Activated naive CD4-positive, alpha-beta T cell treated with anti-CD3 and anti-CD28 coated beads for 36 hours (primary cell): Measurements from ENCODE around the gene MEGF8. TPM values are rescaled to one million over a fixed set of nuclear protein-coding genes. Genes with fewer than 3 reads are reported as not detected.

Source experiments
- CTCF ChIA-PET: fragments of 350-600 bp; sonication (Branson Sonifier 250); formaldehyde crosslinking; loops from one replicate; lab custom pipeline; 2021; ENCODE audit warnings: antibody characterized with exemption; lab: Charles Lee
- DNase-seq: peaks from one replicate; pipeline ENCODE4 v3.0.0-alpha.2; 2020
- H3K27ac Mint-ChIP-seq: one replicate; pipeline ENCODE4 v1.8.0; 2021; ENCODE audit warnings: mild to moderate bottlenecking, mixed read lengths
- H3K27me3 Mint-ChIP-seq: one replicate; pipeline ENCODE4 v1.8.0; 2021; ENCODE audit warnings: low read depth, mixed read lengths
- H3K36me3 Mint-ChIP-seq: one replicate; pipeline ENCODE4 v1.8.0; 2021; ENCODE audit warnings: low read depth, mixed read lengths
- H3K4me1 Mint-ChIP-seq: one replicate; pipeline ENCODE4 v1.8.0; 2021; ENCODE audit warnings: low read depth, mixed read lengths
- H3K4me3 Mint-ChIP-seq: one replicate; pipeline ENCODE4 v1.8.0; 2021; ENCODE audit warnings: mild to moderate bottlenecking, moderate library complexity, mixed read lengths
- H3K9me3 Mint-ChIP-seq: one replicate; pipeline ENCODE4 v1.8.0; 2021; ENCODE audit warnings: mixed read lengths
- intact Hi-C: fragments of 100-400 bp; cut with micrococcal nuclease; formaldehyde crosslinking; loops from one replicate; pipeline ENCODE4 v1.15.1; 2023
- total RNA-seq, 2 experiments: library from RNA; stranded (reverse); gene quantifications; one replicate each; pipeline ENCODE4 v1.2.3, GENCODE V29; 2021

MEGF8 gene
- total RNA-seq, 2 experiments from 2014 or later, result 3.3 to 4.0 TPM

DNA sequence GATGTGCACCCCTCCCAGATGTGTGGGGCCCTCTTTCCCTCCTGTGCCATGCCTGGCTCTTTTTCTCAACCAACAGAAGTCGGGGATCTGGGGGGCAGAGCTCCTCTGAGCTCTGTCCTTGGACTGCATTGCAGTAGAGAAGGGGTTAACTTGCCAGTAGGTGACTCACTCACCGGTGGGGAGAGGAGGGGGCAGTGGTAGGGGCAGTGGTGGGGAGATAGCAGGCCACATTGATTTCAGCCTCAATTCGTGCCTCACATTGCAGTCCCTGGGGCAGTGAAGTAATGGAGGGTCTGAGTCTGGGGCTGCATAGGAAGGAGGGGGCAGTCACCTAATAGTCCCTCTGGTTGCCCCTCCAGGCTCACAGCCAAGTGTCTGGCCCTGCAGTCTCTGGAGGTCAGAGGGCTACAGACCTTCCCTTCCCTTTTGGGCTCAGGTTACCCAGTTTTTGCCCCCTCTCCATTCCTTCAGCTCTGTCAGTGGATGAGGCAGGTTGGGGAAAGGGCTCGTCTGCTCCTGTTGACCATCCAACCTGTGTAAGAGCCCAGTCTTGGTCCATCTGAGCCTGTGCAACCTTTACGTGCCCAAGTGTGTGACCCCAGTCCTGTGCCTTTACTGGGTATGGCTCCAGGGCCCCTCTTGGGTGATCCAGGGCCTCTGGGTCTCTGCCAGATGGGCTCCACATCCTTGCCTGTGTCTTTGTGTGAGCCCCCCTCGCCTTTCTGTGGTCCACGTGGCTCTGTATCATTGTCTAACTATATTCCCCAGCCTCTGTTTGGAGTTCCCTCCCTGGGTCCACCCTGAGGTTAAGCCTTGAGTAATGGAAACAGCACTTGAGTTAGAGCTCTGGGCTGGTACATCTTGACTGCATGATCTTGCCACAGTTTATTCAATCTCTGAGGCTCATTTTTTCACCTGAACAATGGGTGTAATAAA lies 43.3 kb upstream of the MEGF8 start:
- H3K4me3 Mint-ChIP-seq, result peak overlapping the region; percentile 50
- peaks cover 3% of the 10 kb centered on the region for H3K36me3 Mint-ChIP-seq
- H3K27ac Mint-ChIP-seq, result no peak overlapping the region
- DNase-seq, result no peak
- H3K9me3 Mint-ChIP-seq, result no peaks in the 10 kb centered on the region
- H3K4me1 Mint-ChIP-seq, result peaks cover 53% of the 10 kb centered on the region
- intact Hi-C loops, result loop anchor here (2.0 kb wide), 5 partner anchors 15 to 159 kb away; partner anchors contain the start of gene DEDD2
- H3K27me3 Mint-ChIP-seq, result no peaks in the 10 kb centered on the region
- CTCF ChIA-PET, result interaction anchor here (1.1 to 1.4 kb wide), 2 partner anchors 15 to 65 kb away, joined by 3 to 4 read pairs; no protein-coding TSS in a partner anchor

DNA sequence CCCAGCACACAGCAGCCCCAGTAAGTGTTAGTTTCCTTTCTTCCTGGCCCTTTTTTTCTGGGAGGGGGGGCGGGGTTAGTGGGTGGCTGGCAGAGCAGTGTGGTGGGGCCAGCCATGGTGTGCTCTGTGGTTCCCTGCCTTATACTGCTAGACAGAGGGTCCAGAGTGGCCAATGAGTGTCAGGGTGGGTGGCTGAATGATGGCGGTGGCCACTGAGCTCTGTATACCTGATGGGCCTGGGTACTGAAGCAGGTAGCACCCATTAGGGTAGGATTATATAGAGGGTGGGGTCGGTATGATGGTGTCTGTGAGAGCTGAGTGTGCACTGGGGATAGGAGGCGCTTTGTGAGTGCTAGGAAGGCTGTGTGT lies 42.6 kb upstream of the MEGF8 start:
- Mint-ChIP-seq H3K4me1 (peaks cover 49% of the 10 kb centered on the region), H3K4me3 (peak overlapping the region; percentile 23), H3K36me3 (peaks cover 3% of the 10 kb centered on the region), H3K9me3 (no peaks in the 10 kb centered on the region), H3K27ac (no peak overlapping the region), H3K27me3 (no peaks in the 10 kb centered on the region)
- intact Hi-C loops, result loop anchor here (1.0 to 2.0 kb wide), 10 partner anchors 14 to 160 kb away; partner anchors contain the start of genes DEDD2, ERF, MEGF8 and POU2F2
- no peak for DNase-seq
- CTCF ChIA-PET, result interaction anchor here (1.4 kb wide), 1 partner anchor 14 kb away, joined by 4 read pairs; no protein-coding TSS in a partner anchor

DNA sequence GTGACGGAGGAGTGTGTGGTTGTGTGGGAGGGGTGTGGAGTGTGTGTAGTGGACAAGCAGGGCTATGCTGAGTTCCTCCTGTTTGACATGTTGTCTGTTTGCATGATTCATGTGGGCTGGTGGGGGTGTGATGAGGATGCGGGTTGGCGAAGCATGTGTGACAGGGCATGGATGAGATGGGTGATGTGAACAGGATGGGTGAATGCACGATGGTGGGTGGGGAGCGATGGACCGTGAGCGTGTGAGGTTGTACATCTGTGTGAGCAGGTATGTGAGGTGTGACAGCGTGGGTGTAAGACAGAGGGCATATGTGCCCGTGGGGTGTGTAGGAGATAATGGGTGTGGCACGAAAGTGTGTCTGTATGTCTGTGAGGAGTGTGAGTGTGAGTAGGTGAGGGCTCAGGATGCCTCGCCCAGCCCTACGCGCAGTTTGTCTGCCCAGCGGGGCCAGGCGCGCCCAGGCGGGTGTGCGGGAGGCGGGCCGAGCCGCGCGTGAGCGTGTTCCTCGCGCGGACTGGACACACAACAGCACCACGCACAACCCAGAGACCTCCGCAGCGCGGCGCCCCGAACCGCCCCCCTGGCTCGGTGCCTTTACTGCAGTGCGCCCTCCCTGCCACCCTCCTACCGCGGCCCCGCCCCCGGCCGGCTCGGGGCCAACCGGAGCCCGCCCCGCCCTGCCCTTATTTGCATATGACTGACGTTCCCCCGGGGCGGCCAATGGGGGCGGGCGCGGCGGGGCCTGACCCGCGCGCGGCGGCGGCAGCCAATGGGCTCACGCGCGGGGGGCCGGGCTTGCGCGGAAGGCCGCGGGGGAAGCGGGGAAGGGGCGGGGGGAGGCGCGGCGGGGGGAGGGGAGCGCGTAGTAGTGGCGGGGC lies 42.0 kb upstream of the MEGF8 start:
- no peaks in the 10 kb centered on the region for H3K9me3 Mint-ChIP-seq
- CTCF ChIA-PET, result no interaction called here
- no peak overlapping the region for H3K27ac Mint-ChIP-seq
- peak overlapping the region; percentile 7 for H3K4me3 Mint-ChIP-seq
- peaks cover 3% of the 10 kb centered on the region for H3K36me3 Mint-ChIP-seq
- DNase-seq, result peak; percentile 96
- intact Hi-C loops, result loop anchor here (1.0 to 2.0 kb wide), 10 partner anchors 13 to 161 kb away; partner anchors contain the start of genes DEDD2, ERF, MEGF8 and POU2F2
- H3K27me3 Mint-ChIP-seq, result no peaks in the 10 kb centered on the region
- H3K4me1 Mint-ChIP-seq, result peaks cover 45% of the 10 kb centered on the region

DNA sequence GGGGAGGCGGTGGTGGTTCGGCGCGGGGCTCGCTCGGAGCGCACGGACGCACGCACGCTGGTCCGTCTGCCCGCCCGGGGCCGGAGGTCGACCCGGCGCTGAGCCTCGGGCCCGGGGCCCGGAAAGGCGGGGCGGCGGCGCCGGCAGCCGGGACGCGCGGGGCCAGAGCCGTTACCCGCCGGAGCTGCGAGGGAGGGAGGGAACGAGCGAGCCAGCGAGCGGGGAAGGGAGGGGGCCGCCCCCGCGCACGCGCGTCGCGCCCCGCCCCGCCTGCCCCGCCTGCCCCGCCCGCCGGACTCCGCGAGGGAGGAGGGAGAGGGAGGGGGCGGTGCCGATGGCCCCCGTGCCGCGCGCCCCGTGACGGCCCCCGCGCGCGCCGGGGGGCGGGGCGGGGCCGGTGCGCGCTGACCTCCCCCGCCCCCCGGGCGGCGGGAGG lies 41.4 kb upstream of the MEGF8 start:
- Mint-ChIP-seq H3K9me3 (no peaks in the 10 kb centered on the region), H3K27me3 (no peaks in the 10 kb centered on the region), H3K27ac (no peak overlapping the region), H3K4me3 (peak overlapping the region; percentile 7), H3K4me1 (peaks cover 38% of the 10 kb centered on the region), H3K36me3 (peaks cover 3% of the 10 kb centered on the region)
- intact Hi-C loops, result no loop called here
- CTCF ChIA-PET, result no interaction called here
- peak; percentile 75 for DNase-seq

DNA sequence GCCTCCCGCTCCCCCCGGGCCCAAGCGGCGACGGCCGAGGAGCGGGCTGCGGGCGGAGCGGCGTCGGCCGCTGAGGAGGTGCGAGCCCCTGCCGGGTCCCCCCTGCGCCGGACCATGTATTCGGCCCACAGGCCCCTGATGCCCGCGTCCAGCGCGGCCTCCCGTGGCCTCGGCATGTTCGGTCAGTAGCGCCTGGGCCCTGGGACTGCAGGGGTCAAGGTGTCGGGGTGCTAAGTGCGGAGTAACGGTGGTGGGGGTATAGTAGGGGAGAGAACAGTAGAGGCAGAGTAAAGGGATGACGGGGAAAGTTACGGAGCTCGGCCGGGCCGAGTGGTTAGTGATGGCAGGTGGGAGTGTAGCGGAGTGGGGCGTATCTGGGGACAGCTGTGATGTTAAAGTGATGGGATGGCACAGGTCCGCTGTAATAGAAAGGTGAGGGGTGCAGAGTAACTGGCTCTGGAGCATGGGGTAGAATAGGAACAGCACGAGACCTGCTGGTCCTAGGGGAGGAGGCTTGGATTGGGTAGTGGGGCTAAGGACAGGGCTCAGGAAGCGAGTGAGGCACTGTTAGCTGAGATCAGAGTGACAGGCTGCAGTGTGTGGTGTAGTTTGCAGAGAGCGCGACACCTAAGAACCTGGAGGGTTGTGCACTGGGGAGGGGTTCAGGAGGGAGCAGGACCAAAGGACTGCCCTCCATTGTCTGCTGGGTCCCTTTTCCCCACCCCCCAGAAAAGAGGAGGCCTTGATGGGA lies 40.7 kb upstream of the MEGF8 start:
- intact Hi-C loops, result no loop called here
- H3K27me3 Mint-ChIP-seq, result no peaks in the 10 kb centered on the region
- CTCF ChIA-PET, result interaction anchor here (1.0 kb wide), 2 partner anchors 10 to 12 kb away, joined by 3 to 4 read pairs; no protein-coding TSS in a partner anchor
- peaks cover 1% of the 10 kb centered on the region for H3K36me3 Mint-ChIP-seq
- H3K27ac Mint-ChIP-seq, result peak overlapping the region; percentile 91
- H3K4me1 Mint-ChIP-seq, result peaks cover 31% of the 10 kb centered on the region
- H3K9me3 Mint-ChIP-seq, result no peaks in the 10 kb centered on the region
- peak; percentile 45 for DNase-seq
- H3K4me3 Mint-ChIP-seq, result peak overlapping the region; percentile 82

DNA sequence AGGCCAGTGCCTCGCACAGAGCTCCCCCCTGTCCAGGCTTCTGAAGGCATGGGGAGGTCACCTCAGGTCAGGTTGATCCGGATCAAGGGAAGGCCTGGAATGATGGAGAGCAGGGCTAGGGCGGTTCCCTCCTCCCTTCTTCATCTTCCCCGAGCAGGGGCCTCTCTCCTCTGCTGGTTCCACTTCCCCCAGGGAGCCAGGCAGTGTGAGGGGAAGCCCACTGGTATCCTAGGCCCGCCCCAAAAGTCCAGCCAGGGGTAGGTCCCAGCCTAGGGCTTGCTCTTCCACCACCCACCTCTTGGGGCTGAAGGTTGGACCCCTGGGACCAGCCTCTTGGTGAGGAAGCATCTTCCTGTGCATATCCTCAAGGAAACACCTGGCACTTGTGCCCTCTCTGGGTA lies 39.9 kb upstream of the MEGF8 start:
- no peak for DNase-seq
- CTCF ChIA-PET, result interaction anchor here (1.0 kb wide), 2 partner anchors 9 to 11 kb away, joined by 3 to 4 read pairs; no protein-coding TSS in a partner anchor
- intact Hi-C loops, result no loop called here
- Mint-ChIP-seq H3K36me3 (peaks cover 1% of the 10 kb centered on the region), H3K27me3 (no peaks in the 10 kb centered on the region), H3K4me3 (peak overlapping the region; percentile 82), H3K4me1 (peaks cover 31% of the 10 kb centered on the region), H3K9me3 (no peaks in the 10 kb centered on the region), H3K27ac (peak overlapping the region; percentile 54)

DNA sequence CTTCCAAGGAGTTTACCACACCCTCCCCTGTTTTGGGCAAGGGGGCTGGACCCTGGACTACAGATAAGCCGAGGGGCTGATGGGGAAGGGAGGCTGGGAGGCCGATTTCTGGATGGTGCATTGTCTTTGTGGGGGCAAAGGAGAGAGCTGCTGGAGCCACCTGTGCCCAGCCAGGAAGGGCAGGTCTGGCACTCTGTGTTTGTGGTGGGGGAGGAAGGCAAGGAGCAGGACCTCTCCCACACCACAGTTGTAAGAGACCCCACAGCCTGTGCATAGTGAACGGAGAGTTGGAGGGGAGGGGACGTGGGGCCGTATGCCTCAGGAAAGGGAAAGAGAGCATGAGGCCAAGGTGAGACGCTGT lies 39.5 kb upstream of the MEGF8 start:
- H3K27me3 Mint-ChIP-seq, result no peaks in the 10 kb centered on the region
- CTCF ChIA-PET, result interaction anchor here (1.0 kb wide), 2 partner anchors 9 to 11 kb away, joined by 3 to 4 read pairs; no protein-coding TSS in a partner anchor
- peaks cover 31% of the 10 kb centered on the region for H3K4me1 Mint-ChIP-seq
- no peak for DNase-seq
- no peaks in the 10 kb centered on the region for H3K9me3 Mint-ChIP-seq
- H3K4me3 Mint-ChIP-seq, result peak overlapping the region; percentile 82
- intact Hi-C loops, result no loop called here
- peaks cover 1% of the 10 kb centered on the region for H3K36me3 Mint-ChIP-seq
- peak overlapping the region; percentile 54 for H3K27ac Mint-ChIP-seq

DNA sequence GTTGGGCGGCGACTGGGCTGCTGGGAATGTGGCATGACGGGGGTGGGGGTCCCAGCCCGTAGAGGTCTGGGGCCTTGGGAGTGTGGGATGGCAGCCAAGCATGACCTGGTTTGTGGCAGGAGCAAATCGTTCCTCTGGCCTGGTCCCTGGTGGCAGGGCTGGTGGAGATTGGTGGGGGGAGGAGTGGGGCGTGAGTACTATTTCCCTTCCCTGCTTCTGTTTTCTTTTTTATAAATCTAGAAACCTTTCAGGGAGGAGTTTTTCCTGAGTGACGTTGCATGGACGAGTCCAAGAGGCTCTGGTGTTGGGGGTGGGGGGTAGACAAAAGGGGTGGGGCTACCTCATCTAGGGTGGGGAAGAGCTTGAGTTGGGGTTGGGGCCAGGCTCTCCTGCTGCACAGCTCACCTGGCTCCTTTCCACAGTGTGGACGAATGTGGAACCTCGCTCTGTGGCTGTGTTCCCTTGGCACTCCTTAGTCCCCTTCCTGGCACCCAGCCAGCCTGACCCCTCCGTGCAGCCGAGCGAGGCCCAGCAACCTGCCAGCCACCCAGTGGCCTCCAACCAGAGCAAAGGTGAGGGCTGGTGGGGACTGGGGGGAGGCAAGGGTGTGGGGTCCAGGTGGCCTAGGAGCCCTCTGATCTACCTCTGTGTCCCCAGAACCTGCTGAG lies 39.0 kb upstream of the MEGF8 start:
- Mint-ChIP-seq H3K27ac (no peak overlapping the region), H3K9me3 (no peaks in the 10 kb centered on the region), H3K27me3 (no peaks in the 10 kb centered on the region), H3K4me1 (peaks cover 29% of the 10 kb centered on the region), H3K4me3 (no peak overlapping the region), H3K36me3 (peaks cover 4% of the 10 kb centered on the region)
- intact Hi-C loops, result no loop called here
- DNase-seq, result no peak
- CTCF ChIA-PET, result interaction anchor here (1.7 kb wide), 1 partner anchor 10 kb away, joined by 6 read pairs; no protein-coding TSS in a partner anchor

DNA sequence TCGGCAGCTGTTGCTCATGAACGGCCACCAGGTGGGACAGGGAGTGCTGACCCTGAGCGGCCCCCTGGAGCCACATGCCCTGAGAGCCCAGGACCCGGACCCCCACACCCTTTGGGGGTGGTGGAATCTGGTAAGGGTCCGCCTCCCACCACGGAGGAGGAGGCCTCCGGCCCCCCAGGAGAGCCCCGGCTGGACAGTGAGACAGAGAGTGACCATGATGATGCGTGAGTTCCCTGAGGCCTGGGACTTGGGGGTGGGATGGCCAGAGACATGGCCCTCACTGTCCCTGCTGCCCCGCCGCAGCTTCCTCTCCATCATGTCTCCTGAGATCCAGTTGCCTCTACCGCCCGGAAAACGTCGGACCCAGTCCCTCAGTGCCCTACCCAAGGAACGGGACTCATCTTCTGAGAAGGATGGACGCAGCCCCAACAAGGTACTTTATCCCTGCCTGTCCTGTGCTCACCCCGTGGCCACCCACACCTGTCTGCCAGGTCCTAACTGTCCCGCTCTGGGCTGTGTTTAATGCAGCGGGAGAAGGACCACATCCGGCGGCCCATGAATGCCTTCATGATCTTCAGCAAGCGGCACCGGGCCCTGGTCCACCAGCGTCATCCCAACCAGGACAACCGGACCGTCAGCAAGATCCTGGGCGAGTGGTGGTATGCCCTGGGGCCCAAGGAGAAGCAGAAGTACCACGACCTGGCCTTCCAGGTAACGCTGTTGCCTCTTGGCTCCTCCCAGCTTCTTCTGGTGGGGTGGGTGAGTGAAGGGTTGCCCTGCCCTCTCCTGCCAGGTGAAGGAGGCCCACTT lies 38.2 kb upstream of the MEGF8 start:
- no peak for DNase-seq
- no peaks in the 10 kb centered on the region for H3K27me3 Mint-ChIP-seq
- peaks cover 9% of the 10 kb centered on the region for H3K36me3 Mint-ChIP-seq
- no peak overlapping the region for H3K27ac Mint-ChIP-seq
- no peaks in the 10 kb centered on the region for H3K9me3 Mint-ChIP-seq
- H3K4me1 Mint-ChIP-seq, result peaks cover 26% of the 10 kb centered on the region
- intact Hi-C loops, result no loop called here
- CTCF ChIA-PET, result interaction anchor here (1.7 kb wide), 1 partner anchor 9 kb away, joined by 6 read pairs; no protein-coding TSS in a partner anchor
- H3K4me3 Mint-ChIP-seq, result no peak overlapping the region

DNA sequence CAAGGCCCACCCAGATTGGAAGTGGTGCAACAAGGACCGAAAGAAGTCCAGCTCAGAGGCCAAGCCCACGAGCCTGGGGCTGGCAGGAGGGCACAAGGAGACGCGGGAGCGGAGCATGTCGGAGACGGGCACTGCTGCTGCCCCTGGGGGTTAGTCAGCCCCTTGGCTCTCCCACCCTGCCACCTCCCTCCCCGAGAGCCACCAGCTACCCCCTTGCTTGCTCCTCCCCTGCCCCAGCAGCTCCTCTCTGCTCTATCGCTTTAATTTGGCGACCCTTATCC lies 37.7 kb upstream of the MEGF8 start:
- no peak for DNase-seq
- intact Hi-C loops, result no loop called here
- Mint-ChIP-seq H3K4me3 (no peak overlapping the region), H3K36me3 (peaks cover 9% of the 10 kb centered on the region), H3K27ac (no peak overlapping the region), H3K9me3 (no peaks in the 10 kb centered on the region), H3K4me1 (peaks cover 22% of the 10 kb centered on the region), H3K27me3 (no peaks in the 10 kb centered on the region)
- CTCF ChIA-PET, result interaction anchor here (1.7 kb wide), 1 partner anchor 9 kb away, joined by 6 read pairs; no protein-coding TSS in a partner anchor
